GM23248 (cell line): ENCODE data around the gene RBFOX1. TPM values are rescaled to one million over a fixed set of nuclear protein-coding genes. Genes with fewer than 3 reads are reported as not detected.

Source experiments
- DNase-seq: peaks from one replicate; pipeline ENCODE4 v3.0.0-alpha.2; 2015
- H2AFZ ChIP-seq: fragments of 200-600 bp; sonication (generic); 2 replicates; pipeline ENCODE4 v1.6.1; 2016; ENCODE audit warnings: antibody characterized with exemption
- H3F3A ChIP-seq: fragments of 200-600 bp; sonication (generic); 2 replicates; pipeline ENCODE4 v1.6.1; 2016; ENCODE audit warnings: mild to moderate bottlenecking, antibody characterized with exemption, mixed run types; ENCODE audit not compliant: insufficient read depth
- H3K27ac ChIP-seq: fragments of 200-600 bp; sonication (generic); 2 replicates; pipeline ENCODE4 v1.5.1; 2016; ENCODE audit warnings: mild to moderate bottlenecking
- H3K27me3 ChIP-seq: fragments of 200-600 bp; sonication (generic); replicated peaks from 2 replicates; pipeline ENCODE4 v1.6.1; 2016; ENCODE audit warnings: mild to moderate bottlenecking; ENCODE audit not compliant: insufficient read depth
- H3K36me3 ChIP-seq: fragments of 200-600 bp; sonication (generic); 2 replicates; pipeline ENCODE4 v1.6.1; 2016; ENCODE audit warnings: low read depth, mild to moderate bottlenecking
- H3K4me1 ChIP-seq: fragments of 200-600 bp; sonication (generic); 2 replicates; pipeline ENCODE4 v1.6.1; 2016; ENCODE audit warnings: mild to moderate bottlenecking; ENCODE audit not compliant: insufficient read depth
- H3K4me2 ChIP-seq: fragments of 200-600 bp; sonication (generic); one replicate; pipeline ENCODE4 v1.6.1; 2016; ENCODE audit warnings: mild to moderate bottlenecking; ENCODE audit not compliant: unreplicated experiment
- H3K4me3 ChIP-seq: fragments of 200-600 bp; sonication (generic); 2 replicates; pipeline ENCODE4 v1.5.1; 2016; ENCODE audit warnings: mild to moderate bottlenecking
- H3K79me2 ChIP-seq: fragments of 200-600 bp; sonication (generic); 2 replicates; pipeline ENCODE4 v1.6.1; 2016; ENCODE audit warnings: mild to moderate bottlenecking; ENCODE audit not compliant: insufficient read depth
- H3K9ac ChIP-seq: fragments of 200-600 bp; sonication (generic); 2 replicates; pipeline ENCODE4 v1.6.1; 2016; ENCODE audit warnings: mild to moderate bottlenecking
- H3K9me2 ChIP-seq: fragments of 200-600 bp; sonication (generic); 2 replicates; pipeline ENCODE4 v1.6.1; 2016; ENCODE audit warnings: mixed run types, mild to moderate bottlenecking, moderate library complexity; ENCODE audit not compliant: insufficient read depth
- H3K9me3 ChIP-seq: fragments of 200-600 bp; sonication (generic); one replicate; pipeline ENCODE4 v1.6.1; 2017; ENCODE audit warnings: low read depth
- H4K20me1 ChIP-seq: fragments of 200-600 bp; sonication (generic); 2 replicates; pipeline ENCODE4 v1.6.0; 2016; ENCODE audit not compliant: insufficient read depth
- EZH2 ChIP-seq: fragments of 200-600 bp; sonication (generic); IDR thresholded peaks from 2 replicates; pipeline ENCODE4 v1.6.1; 2018; ENCODE audit warnings: antibody characterized with exemption, mild to moderate bottlenecking; ENCODE audit not compliant: insufficient read depth, poor library complexity, severe bottlenecking
- EZH2phosphoT487 ChIP-seq: fragments of 200-600 bp; sonication (generic); IDR thresholded peaks from 2 replicates; pipeline ENCODE4 v1.6.1; 2018; ENCODE audit warnings: antibody characterized with exemption, moderate library complexity, mild to moderate bottlenecking, low read depth; ENCODE audit not compliant: insufficient read depth
- WGBS, 2 experiments: methylation state at CpG; one replicate each; pipeline ENCODE4 v1.1.6; 2015 to 2017; ENCODE audit warnings: low lambda C conversion rate in 2 of 2, low coverage in 1 of 2; ENCODE audit errors: missing lambda C conversion rate in 2 of 2; 5-methylcytosine and 5-hydroxymethylcytosine counted together
- in situ Hi-C: fragments of 300-500 bp; cut with MboI; formaldehyde crosslinking; loops from 2 replicates; pipeline ENCODE4 v1.15.0; 2020
- polyA plus RNA-seq: library from polyadenylated mRNA; unstranded; fragments of >200 nt; fragmentation: Nextera tagmentation; extraction: Ambion mirVana; gene quantifications from 2 replicates; pipeline ENCODE4 v1.2.1, GENCODE V29; 2016
- total RNA-seq: library from RNA; depleted of rRNA; stranded (reverse); fragments of >200 nt; shearing (Covaris generic); gene quantifications from 2 replicates; pipeline ENCODE4 v1.2.3, GENCODE V29; 2014

The RBFOX1 gene
- total and polyA plus RNA-seq, 2 experiments from 2014 or later = not detected

DNA sequence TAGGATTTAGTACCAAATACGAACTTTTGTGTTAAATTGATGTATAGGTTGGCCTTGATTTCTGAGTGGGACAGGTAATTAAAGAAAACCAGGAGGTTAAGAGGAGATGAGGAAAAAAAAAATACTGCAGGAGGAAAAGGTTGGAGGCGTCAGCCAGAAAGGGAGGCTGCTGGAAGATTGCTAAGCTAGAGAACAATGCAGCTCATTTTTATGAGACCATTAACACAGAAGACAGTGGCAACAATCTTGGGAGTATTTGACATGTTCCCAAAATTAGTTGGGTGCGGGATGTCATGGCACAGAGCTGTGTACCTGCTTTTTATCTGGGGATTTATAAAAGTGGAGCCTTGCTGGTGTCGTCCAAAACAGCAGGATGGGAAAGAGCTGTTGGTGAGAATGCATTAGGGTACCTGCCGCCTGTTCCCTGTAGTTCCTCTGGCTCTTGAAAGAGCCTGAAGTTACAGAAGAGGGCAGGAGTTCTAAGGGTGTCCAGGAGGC lies 229.3 kb downstream of the RBFOX1 start:
- no peak overlapping the region for H3K4me2 ChIP-seq
- 12 to 14% methylated on average over 5 of the region's 5 CpGs for WGBS, 2 experiments
- H2AFZ ChIP-seq = no peak overlapping the region
- H3K9me3 ChIP-seq = no peaks in the 10 kb centered on the region
- H3K4me1 ChIP-seq = no peaks in the 10 kb centered on the region
- H4K20me1 ChIP-seq = no peaks in the 10 kb centered on the region
- DNase-seq = no peak
- H3K9ac ChIP-seq = no peak overlapping the region
- H3K27ac ChIP-seq = no peak overlapping the region
- H3F3A ChIP-seq = no peaks in the 10 kb centered on the region
- H3K4me3 ChIP-seq = no peak overlapping the region
- H3K27me3 ChIP-seq = no peaks in the 10 kb centered on the region
- TF ChIP-seq EZH2 (no peak), EZH2phosphoT487 (no peak)
- no peaks in the 10 kb centered on the region for H3K36me3 ChIP-seq
- no peaks in the 10 kb centered on the region for H3K79me2 ChIP-seq
- in situ Hi-C loops = no loop called here
- H3K9me2 ChIP-seq = no peaks in the 10 kb centered on the region

DNA sequence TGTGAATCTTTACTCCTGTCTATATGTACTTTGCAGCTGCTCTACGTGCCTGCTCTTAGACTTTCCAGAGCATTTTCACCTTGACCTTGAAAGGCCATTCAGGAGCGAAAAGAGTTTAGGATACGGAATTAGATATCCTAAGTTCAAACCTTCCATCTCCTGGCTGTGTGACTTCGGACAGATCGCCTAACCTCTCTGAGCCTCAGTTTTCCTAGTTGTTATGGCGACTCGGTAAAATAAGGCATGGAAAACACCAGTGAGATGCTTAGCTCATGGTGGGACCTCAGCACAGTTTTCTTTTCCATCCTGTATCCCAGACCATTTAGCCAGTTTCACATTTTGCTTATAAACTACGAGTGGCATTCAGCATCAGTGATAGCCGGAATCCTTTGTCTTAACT lies 233.7 kb downstream of the RBFOX1 start:
- no peak for DNase-seq
- no peak overlapping the region for H3K9ac ChIP-seq
- no peaks in the 10 kb centered on the region for H3K4me1 ChIP-seq
- no peak overlapping the region for H3K4me3 ChIP-seq
- no peaks in the 10 kb centered on the region for H3K79me2 ChIP-seq
- no peak overlapping the region for H3K4me2 ChIP-seq
- 48 to 55% methylated on average over 9 of the region's 9 CpGs for WGBS, 2 experiments
- H2AFZ ChIP-seq = no peak overlapping the region
- H3K9me2 ChIP-seq = no peaks in the 10 kb centered on the region
- in situ Hi-C loops = no loop called here
- H3K9me3 ChIP-seq = no peaks in the 10 kb centered on the region
- no peaks in the 10 kb centered on the region for H3K36me3 ChIP-seq
- no peaks in the 10 kb centered on the region for H3F3A ChIP-seq
- no peak for TF ChIP-seq EZH2
- no peak for TF ChIP-seq EZH2phosphoT487
- H3K27me3 ChIP-seq = no peaks in the 10 kb centered on the region
- H3K27ac ChIP-seq = no peak overlapping the region
- no peaks in the 10 kb centered on the region for H4K20me1 ChIP-seq

DNA sequence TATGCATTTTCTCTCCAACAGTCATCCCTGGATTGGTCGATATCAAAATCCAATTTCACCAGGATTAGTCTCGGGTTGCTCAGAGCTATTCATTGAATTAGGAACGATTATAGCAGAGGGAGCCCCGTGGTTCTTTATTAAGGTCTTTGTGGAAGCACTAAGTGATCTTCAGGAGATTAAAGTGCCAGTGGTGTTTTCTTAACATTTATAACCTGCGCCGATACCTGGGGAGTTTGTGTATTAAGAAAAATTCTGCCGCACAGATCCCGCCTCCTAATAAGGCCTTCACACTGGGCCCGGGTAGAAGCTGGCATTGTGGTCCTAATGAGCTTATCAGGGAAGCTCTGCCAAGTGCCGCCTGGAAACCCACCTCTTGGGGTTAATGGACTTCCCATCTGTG lies 238.7 kb downstream of the RBFOX1 start:
- DNase-seq = no peak
- WGBS, 2 experiments = 39 to 43% methylated on average over 10 of the region's 10 CpGs
- TF ChIP-seq EZH2phosphoT487 (no peak), EZH2 (no peak)
- H3K9me3 ChIP-seq = no peaks in the 10 kb centered on the region
- H4K20me1 ChIP-seq = no peaks in the 10 kb centered on the region
- H3K36me3 ChIP-seq = no peaks in the 10 kb centered on the region
- H3F3A ChIP-seq = no peaks in the 10 kb centered on the region
- no peak overlapping the region for H3K4me2 ChIP-seq
- H3K9ac ChIP-seq = no peak overlapping the region
- no peaks in the 10 kb centered on the region for H3K9me2 ChIP-seq
- H3K27me3 ChIP-seq = no peaks in the 10 kb centered on the region
- no peak overlapping the region for H2AFZ ChIP-seq
- no peak overlapping the region for H3K27ac ChIP-seq
- H3K4me3 ChIP-seq = no peak overlapping the region
- no peaks in the 10 kb centered on the region for H3K4me1 ChIP-seq
- H3K79me2 ChIP-seq = no peaks in the 10 kb centered on the region
- in situ Hi-C loops = no loop called here

DNA sequence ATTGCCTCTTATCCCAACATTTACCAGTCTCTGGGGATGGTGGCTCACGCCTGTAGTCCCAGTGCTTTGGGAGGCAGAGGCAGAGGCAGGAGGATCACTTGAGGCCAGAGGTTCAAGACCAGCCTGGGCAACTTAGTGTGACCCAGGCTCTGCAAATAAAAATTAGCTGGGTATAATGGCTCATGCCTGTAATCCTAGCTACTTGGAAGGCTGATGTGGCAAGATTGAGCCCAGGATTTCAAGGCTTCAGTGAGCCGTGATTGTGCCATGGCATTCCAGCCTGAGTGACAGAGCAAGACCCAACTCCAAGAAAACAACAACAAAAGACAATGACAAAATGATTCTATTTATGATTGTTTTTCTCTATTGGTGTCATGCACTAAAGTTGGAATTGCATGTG lies 244.9 kb downstream of the RBFOX1 start:
- Histone ChIP-seq H3K79me2 (no peaks in the 10 kb centered on the region), H3K9me3 (no peaks in the 10 kb centered on the region), H3K27me3 (no peaks in the 10 kb centered on the region), H3K36me3 (no peaks in the 10 kb centered on the region), H4K20me1 (no peaks in the 10 kb centered on the region), H3K9me2 (no peaks in the 10 kb centered on the region), H3K4me1 (no peaks in the 10 kb centered on the region), H3K4me2 (no peak overlapping the region), H3F3A (no peaks in the 10 kb centered on the region), H3K4me3 (no peak overlapping the region), H2AFZ (no peak overlapping the region), H3K9ac (no peak overlapping the region), H3K27ac (no peak overlapping the region)
- in situ Hi-C loops = no loop called here
- DNase-seq = no peak
- 4 to 7% methylated on average over 2 of the region's 2 CpGs for WGBS, 2 experiments
- TF ChIP-seq EZH2phosphoT487 (no peak), EZH2 (no peak)

DNA sequence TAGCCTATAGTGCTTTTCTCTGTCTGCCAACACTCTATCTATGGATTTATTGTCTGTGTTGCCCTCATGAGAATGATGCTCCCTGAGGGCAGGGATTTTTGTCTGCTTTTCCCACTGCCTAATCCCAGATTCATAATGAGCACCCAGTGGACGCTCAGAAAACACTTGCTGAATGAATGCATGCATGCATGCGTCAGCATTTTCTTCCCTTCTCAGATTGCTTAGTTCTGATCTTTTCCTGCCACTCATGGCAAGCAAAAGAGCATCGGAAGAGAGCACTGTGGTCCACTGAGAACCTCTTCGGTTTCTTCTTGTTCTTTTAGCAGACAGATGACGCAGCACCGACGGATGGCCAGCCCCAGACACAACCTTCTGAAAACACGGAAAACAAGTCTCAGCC lies 246.8 kb downstream of the RBFOX1 start:
- Histone ChIP-seq H3K9ac (no peak overlapping the region), H3K9me2 (no peaks in the 10 kb centered on the region), H3K9me3 (no peaks in the 10 kb centered on the region), H2AFZ (no peak overlapping the region), H3F3A (no peaks in the 10 kb centered on the region), H3K27ac (no peak overlapping the region), H4K20me1 (no peaks in the 10 kb centered on the region), H3K4me1 (no peaks in the 10 kb centered on the region), H3K27me3 (no peaks in the 10 kb centered on the region), H3K79me2 (no peaks in the 10 kb centered on the region), H3K4me3 (no peak overlapping the region), H3K4me2 (no peak overlapping the region), H3K36me3 (no peaks in the 10 kb centered on the region)
- TF ChIP-seq EZH2 = no peak
- TF ChIP-seq EZH2phosphoT487 = no peak
- DNase-seq = no peak
- in situ Hi-C loops = no loop called here
- WGBS, 2 experiments = 26 to 32% methylated on average over 8 of the region's 8 CpGs
